ENCODE data around the gene H1-8.
"Not testable (repeated sequence)": the region's sequence is repeated elsewhere in the genome, so short reads cannot be mapped to it uniquely, and the experiment has no call there.

DNA sequence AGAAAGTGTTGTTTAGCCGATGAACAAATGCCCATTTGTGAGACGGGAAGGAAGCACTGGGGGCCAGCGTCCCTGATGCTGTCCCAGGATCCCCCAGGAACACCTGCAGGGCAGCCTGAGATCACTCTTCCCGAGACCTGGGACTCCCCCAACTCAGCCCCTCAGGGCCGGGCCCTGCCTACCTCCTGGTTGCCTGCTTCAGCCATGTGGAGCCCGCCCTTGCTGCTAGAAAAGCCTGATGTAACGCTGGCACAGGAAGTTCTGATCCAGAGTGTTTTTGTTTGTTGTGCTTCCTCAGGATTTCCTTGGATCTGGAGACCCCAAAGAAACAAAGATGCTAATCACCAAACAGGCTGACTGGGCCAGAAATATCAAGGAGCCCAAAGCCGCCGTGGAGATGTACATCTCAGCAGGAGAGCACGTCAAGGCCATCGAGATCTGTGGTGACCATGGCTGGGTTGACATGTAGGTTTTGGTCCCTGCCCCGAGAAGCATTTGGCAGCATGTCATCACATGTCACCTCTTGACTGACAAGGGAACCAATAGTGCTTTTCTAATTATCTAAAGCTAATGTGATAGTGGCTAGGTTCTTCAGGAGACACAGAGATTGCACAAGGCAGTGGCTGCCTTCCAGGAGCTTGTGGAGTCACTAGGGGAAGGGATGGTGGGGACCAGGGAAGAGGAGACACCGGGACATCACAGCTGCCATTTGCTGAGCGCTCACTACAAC lies 43.2 kb upstream of the H1-8 start:
- TF ChIP-seq CTCF (conservative IDR thresholded peaks at IDR 0.05 in 1 of 2, IDR thresholded peaks at IDR 0.05 in 1 of 2; ENCODE audit: extremely low read depth in 1 of 2, insufficient read depth in 1 of 2, low read depth in 1 of 2, low read length in 2 of 2); EZH2 (IDR thresholded peaks at IDR 0.05; ENCODE audit: borderline replicate concordance, low read length): not testable (repeated sequence)

All from mammary epithelial cell (primary cell).